ENCODE data around the gene FAM209B. TPM values are rescaled to one million over a fixed set of nuclear protein-coding genes. Genes with fewer than 3 reads are reported as not detected.

FAM209B gene, protein sequence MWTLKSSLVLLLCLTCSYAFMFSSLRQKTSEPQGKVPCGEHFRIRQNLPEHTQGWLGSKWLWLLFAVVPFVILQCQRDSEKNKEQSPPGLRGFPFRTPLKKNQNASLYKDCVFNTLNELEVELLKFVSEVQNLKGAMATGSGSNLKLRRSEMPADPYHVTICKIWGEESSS
- total RNA-seq, result not detected

GRCh38 chr20:56532946-56533345 lies at the start of gene FAM209B:
FAM209B (plus strand) TSS chr20:56533246; CDS start chr20:56533342, 96 bp downstream.

GRCh38 chr20:56524444-56524843 lies 8.6 kb upstream of the FAM209B start, which contains the start of gene FAM209A:
FAM209A (plus strand) TSS chr20:56524744; CDS start chr20:56524809, 65 bp downstream.

Other genes with a start within 250 kb of the FAM209B start
- 38.4 TPM for gene FAM210B, start 174.3 kb upstream of the FAM209B start, total RNA-seq
- gene AURKA, start 141.0 kb upstream of the FAM209B start, total RNA-seq, result 9.7 TPM
- 41.1 TPM for gene CSTF1, start 140.6 kb upstream of the FAM209B start, total RNA-seq
- gene CASS4, start 121.0 kb upstream of the FAM209B start, total RNA-seq, result 1.4 TPM
- 66.9 TPM for gene RTF2, start 64.6 kb upstream of the FAM209B start, total RNA-seq
- gene FAM209A, start 8.5 kb upstream of the FAM209B start, total RNA-seq, result 0.77 TPM
- gene TFAP2C, start 96.1 kb downstream of the FAM209B start, total RNA-seq, result 13.0 TPM

Data from camera-type eye (tissue), 1 donor.